GM12878 (cell line): ENCODE measurements around the gene ALAS1. TPM values are rescaled to one million over a fixed set of nuclear protein-coding genes. Genes with fewer than 3 reads are reported as not detected.

ENCODE experiments used
- ATAC-seq: fragments of 200-7000 bp; cut with Tn5 transposase; 3 replicates; pipeline ENCODE4 v1.9.1; 2020; ENCODE audit warnings: mild to moderate bottlenecking, moderate library complexity
- BruUV-seq: library from RNA; stranded (reverse); fragments of 400-500 nt; replicated peaks from 2 replicates; lab custom pipeline; 2021; lab: Mats Ljungman, UMichigan
- CTCF ChIA-PET: fragments of 300-600 bp; sonication (Branson Sonifier 250); formaldehyde crosslinking; extraction: SDS; loops from one replicate; lab custom pipeline; 2021; ENCODE audit warnings: inconsistent platforms; lab: Yijun Ruan, JAX
- POLR2A ChIA-PET: fragments of 350-600 bp; formaldehyde crosslinking; extraction: SDS; loops from one replicate; lab custom pipeline; 2021; ENCODE audit warnings: inconsistent platforms; lab: Charles Lee
- RAD21 ChIA-PET: fragments of 300-600 bp; sonication (Branson Sonifier 250); formaldehyde crosslinking; loops from one replicate; lab custom pipeline; 2023; ENCODE audit warnings: antibody characterized with exemption; ENCODE audit not compliant: unreplicated experiment; lab: Charles Lee
- SMC1A ChIA-PET: fragments of 300-600 bp; sonication (Branson Sonifier 250); formaldehyde crosslinking; loops from one replicate; lab custom pipeline; 2023; ENCODE audit not compliant: unreplicated experiment, uncharacterized antibody; lab: Charles Lee
- DNase-seq: peaks from one replicate; pipeline ENCODE4 v3.0.0-alpha.2; 2011; ENCODE audit warnings: low read depth, low spot score
- FAIRE-seq: peaks from 3 replicates; lab custom pipeline; 2011; peaks lifted over from hg19 to GRCh38; lab: Jason Lieb, UNC
- H2AFZ ChIP-seq: 2 replicates; pipeline ENCODE4 v1.6.0; 2011; ENCODE audit warnings: low read depth, low read length, control low read depth; ENCODE audit not compliant: control insufficient read depth
- H3K27ac ChIP-seq: 2 replicates; pipeline ENCODE4 v1.5.1; 2011; ENCODE audit warnings: control low read depth; ENCODE audit not compliant: control insufficient read depth, insufficient read depth
- H3K27me3 ChIP-seq, 2 experiments: replicated peaks in 1 of 2; 2 replicates each; pipeline versions ENCODE4 v1.6.0 to v1.6.1; 2011; ENCODE audit warnings: low read length in 1 of 2; ENCODE audit not compliant: control insufficient read depth in 2 of 2, insufficient read depth in 2 of 2
- H3K36me3 ChIP-seq, 2 experiments: 2 replicates each; pipeline ENCODE4 v1.5.1; 2011; ENCODE audit warnings: low read length in 1 of 2; ENCODE audit not compliant: control insufficient read depth in 2 of 2, insufficient read depth in 2 of 2
- H3K4me1 ChIP-seq: 2 replicates; pipeline ENCODE4 v1.6.1; 2011; ENCODE audit warnings: mild to moderate bottlenecking, low read length, moderate library complexity, mixed read lengths; ENCODE audit not compliant: control insufficient read depth, insufficient read depth
- H3K4me2 ChIP-seq: 2 replicates; pipeline ENCODE4 v1.6.0; 2011; ENCODE audit warnings: control low read depth; ENCODE audit not compliant: control insufficient read depth, insufficient read depth
- H3K4me3 ChIP-seq: fragments of 200-600 bp; sonication (generic); 2 replicates; pipeline ENCODE4 v1.5.1; 2016
- H3K79me2 ChIP-seq: 2 replicates; pipeline ENCODE4 v1.6.0; 2011; ENCODE audit warnings: low read length; ENCODE audit not compliant: control insufficient read depth, insufficient read depth
- H3K9ac ChIP-seq: 2 replicates; pipeline ENCODE4 v1.8.0; 2011; ENCODE audit warnings: low read length, control low read depth, mixed read lengths; ENCODE audit not compliant: control insufficient read depth, insufficient read depth
- H3K9me3 ChIP-seq: replicated peaks from 3 replicates; pipeline ENCODE4 v1.5.1; 2011; ENCODE audit warnings: mild to moderate bottlenecking, low read length; ENCODE audit not compliant: control insufficient read depth, insufficient read depth
- H4K20me1 ChIP-seq: 2 replicates; pipeline ENCODE4 v1.6.0; 2011; ENCODE audit not compliant: control insufficient read depth, insufficient read depth
- ASH2L ChIP-seq: fragments of 300-600, 200-600 bp; sonication (generic); IDR thresholded peaks from 2 replicates; pipeline ENCODE4 v1.6.1; 2017; ENCODE audit warnings: low read depth, mild to moderate bottlenecking, borderline replicate concordance
- BCL11A ChIP-seq: IDR thresholded peaks from 2 replicates; pipeline ENCODE4 v1.6.1; 2011; ENCODE audit warnings: low read depth, low read length
- EP300 ChIP-seq, 2 experiments: fragments of 150-350 bp in 1 of 2; IDR thresholded peaks; 2 replicates each; pipeline ENCODE4 v1.6.1; 2011 to 2012; ENCODE audit warnings: low read depth in 2 of 2, low read length in 2 of 2, borderline replicate concordance in 1 of 2, improper control_type of control experiment in 1 of 2, inconsistent platforms in 1 of 2; ENCODE audit not compliant: control insufficient read depth in 1 of 2
- ETV6 ChIP-seq, 2 experiments: fragments of 450-650 bp in 1 of 2; IDR thresholded peaks in 1 of 2; conservative IDR thresholded peaks in 1 of 2; 2 replicates each; pipeline ENCODE4 v1.6.1; 2014; ENCODE audit warnings: antibody characterized with exemption in 1 of 2, borderline replicate concordance in 1 of 2, low read depth in 1 of 2, mild to moderate bottlenecking in 1 of 2, moderate library complexity in 1 of 2
- IKZF1 ChIP-seq: fragments of 450-650 bp; conservative IDR thresholded peaks from 2 replicates; pipeline ENCODE4 v1.6.1; 2017; ENCODE audit warnings: antibody characterized with exemption, mild to moderate bottlenecking
- JUNB ChIP-seq: IDR thresholded peaks from 2 replicates; pipeline ENCODE4 v1.6.1; 2016; ENCODE audit warnings: antibody characterized with exemption, mild to moderate bottlenecking
- KAT2A ChIP-seq: conservative IDR thresholded peaks from 2 replicates; pipeline ENCODE4 v1.6.1; 2011; ENCODE audit warnings: low read depth, low read length; ENCODE audit not compliant: control insufficient read depth
- MEF2B ChIP-seq: fragments of 450-650 bp; IDR thresholded peaks from 2 replicates; pipeline ENCODE4 v1.6.1; 2018; ENCODE audit warnings: mild to moderate bottlenecking, moderate library complexity; ENCODE audit not compliant: partially characterized antibody, poor library complexity, severe bottlenecking
- MXI1 ChIP-seq: fragments of 150-350 bp; IDR thresholded peaks from 2 replicates; pipeline ENCODE4 v1.6.1; 2011; ENCODE audit warnings: low read depth, mild to moderate bottlenecking, inconsistent platforms, low read length, improper control_type of control experiment
- WGBS: methylation state at CpG from one replicate; pipeline ENCODE4 v1.1.6; 2016; ENCODE audit warnings: low lambda C conversion rate; ENCODE audit not compliant: insufficient replicate concordance, insufficient coverage; ENCODE audit errors: missing lambda C conversion rate; 5-methylcytosine and 5-hydroxymethylcytosine counted together
- in situ Hi-C: fragments of 300-500 bp; cut with MboI; formaldehyde crosslinking; loops from 9 replicates; pipeline ENCODE4 v1.14.3; 2018; ENCODE audit warnings: mixed read lengths
- intact Hi-C: fragments of 100-400 bp; cut with micrococcal nuclease; formaldehyde crosslinking; loops from one replicate; pipeline ENCODE4 v1.14.2; 2022; ENCODE audit not compliant: unreplicated experiment
- polyA plus RNA-seq, 11 experiments: library from polyadenylated mRNA; depleted of rRNA in 4 of 11; unstranded in 6 of 11; stranded (reverse) in 5 of 11; fragments of >200 nt; fragmentation: Nextera tagmentation in 4 of 11; fragmentation: Illumina TruSeq in 1 of 11; extraction: Ambion mirVana in 4 of 11; extraction: Trizol in 1 of 11; gene quantifications; 1 replicate in 1 of 11; 2 replicates in 10 of 11; pipeline versions ENCODE4 v1.2.1 to v1.2.3, GENCODE V29; 2011 to 2016; ENCODE audit warnings: inconsistent platforms in 2 of 11, missing spikeins in 2 of 11, low read depth in 1 of 11
- total RNA-seq, 4 experiments: library from RNA; depleted of rRNA in 3 of 4; stranded (reverse); fragments of >200 nt in 3 of 4; fragmentation: Illumina TruSeq in 1 of 4; extraction: Trizol in 1 of 4; gene quantifications; 2 replicates each; pipeline versions ENCODE4 v1.2.1 to v1.2.3, GENCODE V29; 2013 to 2021

The ALAS1 gene
- total and polyA plus RNA-seq, 10 of the 15 experiments (the other 5 are each of a cell fraction or from before 2014, with no cell fraction given) = 69.9 to 115 (median 94.1) TPM

DNA sequence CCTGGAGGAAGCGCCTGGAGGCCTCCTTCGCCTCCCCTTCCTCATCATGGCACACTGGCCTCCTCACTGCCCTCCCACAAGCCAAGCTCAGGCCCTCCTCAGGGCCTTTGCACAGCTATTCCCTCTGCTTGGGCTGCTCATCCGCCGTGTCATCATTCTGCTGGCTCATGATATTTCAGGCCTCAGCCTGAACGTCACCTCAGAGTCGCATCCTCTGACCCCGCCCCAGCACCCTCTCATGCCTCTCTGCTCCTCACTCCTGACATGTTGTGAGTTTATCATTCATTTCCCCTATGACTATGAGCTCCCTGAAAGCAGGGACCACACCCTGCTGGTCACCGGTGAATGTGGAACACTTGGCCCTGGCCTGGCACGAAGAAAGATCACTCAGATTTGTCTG lies 23.1 kb upstream of the ALAS1 start:
- in situ Hi-C loops = no loop called here
- no peak overlapping the region for H3K27ac ChIP-seq
- H3K4me3 ChIP-seq = no peak overlapping the region
- intact Hi-C loops = no loop called here
- DNase-seq (no peak), FAIRE-seq (no peak), ATAC-seq (no peak)
- ChIA-PET RAD21 (no interaction called here), CTCF (no interaction called here), POLR2A (no interaction called here), SMC1A (no interaction called here)
- WGBS = 68% methylated on average over 9 of the region's 9 CpGs
- no peak overlapping the region for H3K4me2 ChIP-seq
- TF ChIP-seq EP300 (IDR thresholded peaks at IDR 0.05; ENCODE audit: borderline replicate concordance in 1 of 2, control insufficient read depth in 1 of 2, low read depth in 2 of 2, low read length in 2 of 2) = no peak
- TF ChIP-seq ASH2L = no peak
- TF ChIP-seq KAT2A = no peak
- no peak for TF ChIP-seq MXI1
- TF ChIP-seq ETV6 (conservative IDR thresholded peaks at IDR 0.05 in 1 of 2, IDR thresholded peaks at IDR 0.05 in 1 of 2; ENCODE audit: borderline replicate concordance in 1 of 2, low read depth in 1 of 2) = no peak
- no peak for TF ChIP-seq JUNB
- no peak for TF ChIP-seq BCL11A
- no peak for TF ChIP-seq IKZF1
- no peak for TF ChIP-seq MEF2B
- no peaks in the 10 kb centered on the region for H3K36me3 ChIP-seq
- H3K79me2 ChIP-seq = no peaks in the 10 kb centered on the region
- no peaks in the 10 kb centered on the region for H3K27me3 ChIP-seq
- no peaks in the 10 kb centered on the region for H4K20me1 ChIP-seq
- no peaks in the 10 kb centered on the region for H3K4me1 ChIP-seq
- no peak overlapping the region for H2AFZ ChIP-seq
- H3K9ac ChIP-seq = no peak overlapping the region
- H3K9me3 ChIP-seq = no peaks in the 10 kb centered on the region
- no TSS peak for BruUV-seq
